IMR-90 (cell line): ENCODE measurements around the gene TM4SF1. TPM values are rescaled to one million over a fixed set of nuclear protein-coding genes. Genes with fewer than 3 reads are reported as not detected.

Experiments
- ATAC-seq: fragments of 200-7000 bp; cut with Tn5 transposase; 2 replicates; pipeline ENCODE4 v1.9.1; 2020; ENCODE audit warnings: low read depth, mild to moderate bottlenecking, moderate library complexity
- BruUV-seq: library from RNA; stranded (reverse); fragments of 400-500 nt; replicated peaks from 2 replicates; lab custom pipeline; 2021; lab: Mats Ljungman, UMichigan
- CTCF ChIA-PET: fragments of 300-600 bp; formaldehyde crosslinking; extraction: SDS; loops from one replicate; lab custom pipeline; 2021; ENCODE audit warnings: antibody characterized with exemption; lab: Yijun Ruan, JAX
- POLR2A ChIA-PET: fragments of 300-600 bp; sonication (Branson Sonifier 250); formaldehyde crosslinking; loops from one replicate; lab custom pipeline; 2022; ENCODE audit warnings: antibody characterized with exemption; ENCODE audit not compliant: unreplicated experiment; lab: Charles Lee
- DNase-seq: peaks from one replicate; pipeline ENCODE4 v3.0.0; 2013
- H2AFZ ChIP-seq: replicated peaks from 2 replicates; pipeline ENCODE3; 2013; ENCODE audit warnings: low read length, mild to moderate bottlenecking; ENCODE audit not compliant: poor library complexity
- H2AK5ac ChIP-seq: 2 replicates; pipeline ENCODE4 v1.6.1; 2013; ENCODE audit warnings: low read depth, low read length, inconsistent platforms
- H2AK9ac ChIP-seq: replicated peaks from 2 replicates; pipeline ENCODE3; 2013; ENCODE audit warnings: mild to moderate bottlenecking, low read depth, low read length, moderate library complexity; ENCODE audit not compliant: poor library complexity
- H2BK120ac ChIP-seq: 2 replicates; pipeline ENCODE4 v1.6.1; 2013; ENCODE audit warnings: low read depth, low read length, inconsistent platforms
- H2BK15ac ChIP-seq: 3 replicates; pipeline ENCODE4 v1.6.1; 2013; ENCODE audit warnings: low read depth, low read length, inconsistent platforms
- H2BK20ac ChIP-seq: 2 replicates; pipeline ENCODE4 v1.6.1; 2013; ENCODE audit warnings: low read depth, mild to moderate bottlenecking, inconsistent platforms, low read length, moderate library complexity
- H2BK5ac ChIP-seq: 2 replicates; pipeline ENCODE4 v1.6.1; 2013; ENCODE audit warnings: mild to moderate bottlenecking, low read depth, low read length, inconsistent platforms; ENCODE audit not compliant: poor library complexity, severe bottlenecking
- H3K14ac ChIP-seq: replicated peaks from 2 replicates; pipeline ENCODE4 v1.6.1; 2013; ENCODE audit warnings: low read depth, low read length, inconsistent platforms
- H3K18ac ChIP-seq: 2 replicates; pipeline ENCODE4 v1.6.1; 2013; ENCODE audit warnings: low read depth, low read length, control low read depth
- H3K23ac ChIP-seq: 2 replicates; pipeline ENCODE4 v1.6.1; 2013; ENCODE audit warnings: low read depth, low read length, inconsistent platforms
- H3K27ac ChIP-seq: 2 replicates; pipeline ENCODE4 v1.5.1; 2013; ENCODE audit warnings: mild to moderate bottlenecking, control low read depth, low read length; ENCODE audit not compliant: insufficient read depth
- H3K27me3 ChIP-seq: 2 replicates; pipeline ENCODE4 v1.6.1; 2013; ENCODE audit warnings: low read length; ENCODE audit not compliant: control insufficient read depth, insufficient read depth
- H3K36me3 ChIP-seq: 2 replicates; pipeline ENCODE4 v1.6.1; 2013; ENCODE audit warnings: low read length, mixed read lengths; ENCODE audit not compliant: control insufficient read depth, insufficient read depth
- H3K4ac ChIP-seq: 2 replicates; pipeline ENCODE4 v1.6.1; 2013; ENCODE audit warnings: low read depth, low read length, inconsistent platforms
- H3K4me1 ChIP-seq: 2 replicates; pipeline ENCODE4 v1.6.1; 2013; ENCODE audit warnings: low read length, mixed read lengths; ENCODE audit not compliant: control insufficient read depth, insufficient read depth
- H3K4me2 ChIP-seq: 2 replicates; pipeline ENCODE4 v1.6.1; 2013; ENCODE audit warnings: low read depth, mild to moderate bottlenecking, control low read depth, low read length, moderate library complexity
- H3K4me3 ChIP-seq: 2 replicates; pipeline ENCODE4 v1.5.1; 2013; ENCODE audit warnings: low read depth, mild to moderate bottlenecking, control low read depth, low read length, moderate library complexity; ENCODE audit not compliant: insufficient read depth
- H3K56ac ChIP-seq: 2 replicates; pipeline ENCODE4 v1.6.1; 2013; ENCODE audit warnings: low read length, inconsistent platforms; ENCODE audit not compliant: insufficient read depth; ENCODE audit errors: extremely low read depth
- H3K79me1 ChIP-seq, 2 experiments: 2 replicates each; pipeline ENCODE4 v1.6.1; 2013; ENCODE audit warnings: low read length in 2 of 2, inconsistent platforms in 1 of 2, low read depth in 1 of 2
- H3K9ac ChIP-seq: 2 replicates; pipeline ENCODE4 v1.6.1; 2013; ENCODE audit warnings: low read depth, low read length, control low read depth
- H3K9me1 ChIP-seq: 2 replicates; pipeline ENCODE4 v1.6.1; 2013; ENCODE audit warnings: low read length, inconsistent platforms; ENCODE audit not compliant: insufficient read depth
- H3K9me3 ChIP-seq: 2 replicates; pipeline ENCODE4 v1.6.1; 2013; ENCODE audit warnings: low read length; ENCODE audit not compliant: control insufficient read depth, insufficient read depth
- H4K20me1 ChIP-seq: 2 replicates; pipeline ENCODE4 v1.6.1; 2013; ENCODE audit warnings: low read length, inconsistent platforms; ENCODE audit not compliant: insufficient read depth
- H4K5ac ChIP-seq: 2 replicates; pipeline ENCODE4 v1.6.1; 2013; ENCODE audit warnings: mild to moderate bottlenecking, low read depth, low read length, control low read depth
- H4K8ac ChIP-seq, 2 experiments: 2 replicates each; pipeline ENCODE4 v1.6.1; 2013; ENCODE audit warnings: low read depth in 2 of 2, low read length in 2 of 2, control low read depth in 1 of 2, inconsistent platforms in 1 of 2
- H4K91ac ChIP-seq: 2 replicates; pipeline ENCODE4 v1.6.1; 2013; ENCODE audit warnings: low read depth, low read length, inconsistent platforms; ENCODE audit not compliant: insufficient read depth
- BHLHE40 ChIP-seq: fragments of 150-350 bp; IDR thresholded peaks from 2 replicates; pipeline ENCODE4 v1.6.1; 2016; ENCODE audit warnings: mild to moderate bottlenecking, low read depth, low read length
- CEBPB ChIP-seq: IDR thresholded peaks from 2 replicates; pipeline ENCODE4 v1.6.1; 2012; ENCODE audit warnings: low read depth, low read length, improper control_type of control experiment
- CHD1 ChIP-seq: IDR thresholded peaks from 2 replicates; pipeline ENCODE4 v1.6.1; 2012; ENCODE audit warnings: low read depth, low read length, improper control_type of control experiment
- CTCF ChIP-seq: conservative IDR thresholded peaks from 2 replicates; pipeline ENCODE4 v1.5.1; 2012; ENCODE audit warnings: mild to moderate bottlenecking, low read depth, low read length, improper control_type of control experiment
- ELK1 ChIP-seq: fragments of 150-350 bp; IDR thresholded peaks from 2 replicates; pipeline ENCODE4 v1.6.1; 2016; ENCODE audit warnings: low read depth, mild to moderate bottlenecking, low read length, moderate library complexity, borderline replicate concordance
- FOS ChIP-seq: fragments of 150-350 bp; IDR thresholded peaks from 2 replicates; pipeline ENCODE4 v1.6.1; 2016; ENCODE audit warnings: low read depth, low read length
- MAFK ChIP-seq: IDR thresholded peaks from 2 replicates; pipeline ENCODE4 v1.6.1; 2012; ENCODE audit warnings: low read depth, low read length, improper control_type of control experiment
- MAZ ChIP-seq: IDR thresholded peaks from 2 replicates; pipeline ENCODE4 v1.6.1; 2012; ENCODE audit warnings: low read depth, mild to moderate bottlenecking, low read length, improper control_type of control experiment, moderate library complexity, borderline replicate concordance
- MXI1 ChIP-seq: IDR thresholded peaks from 2 replicates; pipeline ENCODE4 v1.6.1; 2012; ENCODE audit warnings: low read depth, mild to moderate bottlenecking, low read length, moderate library complexity, borderline replicate concordance
- NFE2L2 ChIP-seq: fragments of 150-350 bp; IDR thresholded peaks from 2 replicates; pipeline ENCODE4 v1.6.1; 2016; ENCODE audit warnings: low read depth, mild to moderate bottlenecking, low read length
- POLR2A ChIP-seq: IDR thresholded peaks from 2 replicates; pipeline ENCODE4 v1.6.1; 2012; ENCODE audit warnings: mild to moderate bottlenecking, low read depth, low read length
- RAD21 ChIP-seq: IDR thresholded peaks from 2 replicates; pipeline ENCODE4 v1.6.1; 2012; ENCODE audit warnings: low read length, improper control_type of control experiment
- RCOR1 ChIP-seq: IDR thresholded peaks from 2 replicates; pipeline ENCODE4 v1.6.1; 2012; ENCODE audit warnings: mild to moderate bottlenecking, low read length, improper control_type of control experiment; ENCODE audit not compliant: insufficient replicate concordance
- RFX5 ChIP-seq: IDR thresholded peaks from 2 replicates; pipeline ENCODE4 v1.8.0; 2012; ENCODE audit warnings: low read depth, mild to moderate bottlenecking, low read length, moderate library complexity
- SMC3 ChIP-seq: fragments of 150-350 bp; IDR thresholded peaks from 2 replicates; pipeline ENCODE4 v1.6.1; 2016; ENCODE audit warnings: low read depth, mild to moderate bottlenecking, antibody characterized with exemption, low read length, moderate library complexity
- USF2 ChIP-seq: fragments of 150-350 bp; IDR thresholded peaks from 2 replicates; pipeline ENCODE4 v1.6.1; 2017; ENCODE audit warnings: mild to moderate bottlenecking, antibody characterized with exemption, low read length, low read depth
- WGBS, 2 experiments: methylation state at CpG; one replicate each; pipeline versions ENCODE4 v1.1.5 to v1.1.7; 2013; ENCODE audit warnings: missing lambda C conversion rate in 2 of 2; ENCODE audit not compliant: insufficient read length in 1 of 2; ENCODE audit errors: extremely low coverage in 2 of 2; 5-methylcytosine and 5-hydroxymethylcytosine counted together
- dilution Hi-C: fragments of 300-500 bp; cut with HindIII; formaldehyde crosslinking; loops from one replicate; pipeline ENCODE4 v1.14.3; 2018; ENCODE audit warnings: low sequenced_read_pairs; ENCODE audit not compliant: unreplicated experiment
- in situ Hi-C: fragments of 300-500 bp; cut with MboI; formaldehyde crosslinking; loops from 3 replicates; pipeline ENCODE4 v1.14.3; 2019; ENCODE audit warnings: low sequenced_read_pairs, inconsistent platforms, mixed read lengths
- intact Hi-C: fragments of 100-400 bp; cut with micrococcal nuclease; formaldehyde crosslinking; loops from 2 replicates; pipeline ENCODE4 v1.10.0; 2022
- polyA plus RNA-seq, 3 experiments: library from polyadenylated mRNA; depleted of rRNA; stranded (reverse); fragments of >200 nt; gene quantifications; 2 replicates each; pipeline ENCODE4 v1.2.3, GENCODE V29; 2012; ENCODE audit warnings: low replicate concordance in 1 of 3
- total RNA-seq: library from RNA; depleted of rRNA; stranded (reverse); fragments of >200 nt; gene quantifications from 2 replicates; pipeline ENCODE4 v1.2.3, GENCODE V29; 2012

TM4SF1 gene
- total and polyA plus RNA-seq, 2 of the 4 experiments (the other 2 are of a cell fraction), result 232 to 302 TPM

GRCh38 chr3:149319750-149320149 lies 57.7 kb downstream of the TM4SF1 start:
- no peak overlapping the region for H4K91ac ChIP-seq
- H2BK120ac ChIP-seq, result no peak overlapping the region
- no peaks in the 10 kb centered on the region for H3K27me3 ChIP-seq
- H2BK5ac ChIP-seq, result no peak overlapping the region
- H2BK15ac ChIP-seq, result no peak overlapping the region
- no peaks in the 10 kb centered on the region for H3K9me3 ChIP-seq
- TF ChIP-seq SMC3, result no peak
- TF ChIP-seq FOS, result no peak
- no peak for TF ChIP-seq RAD21
- TF ChIP-seq BHLHE40, result no peak
- no peak for TF ChIP-seq RFX5
- no peak for TF ChIP-seq MXI1
- TF ChIP-seq CTCF, result no peak
- TF ChIP-seq NFE2L2, result no peak
- no peak for TF ChIP-seq POLR2A
- TF ChIP-seq MAZ, result no peak
- no peak for TF ChIP-seq CEBPB
- TF ChIP-seq MAFK, result no peak
- TF ChIP-seq RCOR1, result no peak
- no peak for TF ChIP-seq USF2
- TF ChIP-seq ELK1, result no peak
- TF ChIP-seq CHD1, result no peak
- H3K27ac ChIP-seq, result no peak overlapping the region
- CTCF ChIA-PET, result no interaction called here
- no peak overlapping the region for H2AK9ac ChIP-seq
- no peak overlapping the region for H2BK20ac ChIP-seq
- H2AFZ ChIP-seq, result no peak overlapping the region
- no peaks in the 10 kb centered on the region for H3K36me3 ChIP-seq
- H3K56ac ChIP-seq, result no peak overlapping the region
- no TSS peak for BruUV-seq
- in situ Hi-C loops, result no loop called here
- no peak overlapping the region for H3K18ac ChIP-seq
- intact Hi-C loops, result no loop called here
- H3K4me2 ChIP-seq, result no peak overlapping the region
- H3K4me3 ChIP-seq, result no peak overlapping the region
- H4K8ac ChIP-seq, result no peak overlapping the region
- no peak overlapping the region for H3K23ac ChIP-seq
- H3K9ac ChIP-seq, result no peak overlapping the region
- 0 out of 4 replicates have a peak, but pooled peaks cover 0 to 3% of the 10 kb centered on the region in 2 experiments for H3K79me1 ChIP-seq
- H4K20me1 ChIP-seq, result no peaks in the 10 kb centered on the region
- H3K4ac ChIP-seq, result no peak overlapping the region
- DNase-seq, result no peak
- ATAC-seq, result no peak
- POLR2A ChIA-PET, result no interaction called here
- H2AK5ac ChIP-seq, result 0 out of 2 replicates have a peak overlapping the region, but pooled peaks have one; percentile 44
- peaks cover 3% of the 10 kb centered on the region; the same call in 1 of the 2 replicates for H3K9me1 ChIP-seq
- no peak overlapping the region for H3K14ac ChIP-seq
- dilution Hi-C loops, result no loop called here
- H4K5ac ChIP-seq, result no peak overlapping the region
- H3K4me1 ChIP-seq, result peaks cover 14% of the 10 kb centered on the region
- 86% methylated on average over 2 of the region's 3 CpGs; no CpG with 5 or more reads in 1 of the 2 experiments for WGBS, 2 experiments
